Subcutaneous adipose tissue (tissue), 4 donors: ENCODE results near the gene PALLD. TPM values are rescaled to one million over a fixed set of nuclear protein-coding genes. Genes with fewer than 3 reads are reported as not detected.

Experiments used
- total RNA-seq, 4 donors: library from RNA; depleted of rRNA; stranded (reverse); fragments of >200 nt; gene quantifications; one replicate each; pipeline ENCODE4 v1.1.0, GENCODE V29; 2016
- TF ChIP-seq, protein P1 (sequence below): fragments of 450-650 bp; IDR thresholded peaks from one replicate; pipeline ENCODE4 v1.5.1; 2016; ENCODE audit warnings: low read depth, mild to moderate bottlenecking, control low read depth, antibody characterized with exemption, moderate library complexity

The PALLD gene
- total RNA-seq, 4 donors from 2014 or later = 94.1 to 118 (median 110) TPM

DNA sequence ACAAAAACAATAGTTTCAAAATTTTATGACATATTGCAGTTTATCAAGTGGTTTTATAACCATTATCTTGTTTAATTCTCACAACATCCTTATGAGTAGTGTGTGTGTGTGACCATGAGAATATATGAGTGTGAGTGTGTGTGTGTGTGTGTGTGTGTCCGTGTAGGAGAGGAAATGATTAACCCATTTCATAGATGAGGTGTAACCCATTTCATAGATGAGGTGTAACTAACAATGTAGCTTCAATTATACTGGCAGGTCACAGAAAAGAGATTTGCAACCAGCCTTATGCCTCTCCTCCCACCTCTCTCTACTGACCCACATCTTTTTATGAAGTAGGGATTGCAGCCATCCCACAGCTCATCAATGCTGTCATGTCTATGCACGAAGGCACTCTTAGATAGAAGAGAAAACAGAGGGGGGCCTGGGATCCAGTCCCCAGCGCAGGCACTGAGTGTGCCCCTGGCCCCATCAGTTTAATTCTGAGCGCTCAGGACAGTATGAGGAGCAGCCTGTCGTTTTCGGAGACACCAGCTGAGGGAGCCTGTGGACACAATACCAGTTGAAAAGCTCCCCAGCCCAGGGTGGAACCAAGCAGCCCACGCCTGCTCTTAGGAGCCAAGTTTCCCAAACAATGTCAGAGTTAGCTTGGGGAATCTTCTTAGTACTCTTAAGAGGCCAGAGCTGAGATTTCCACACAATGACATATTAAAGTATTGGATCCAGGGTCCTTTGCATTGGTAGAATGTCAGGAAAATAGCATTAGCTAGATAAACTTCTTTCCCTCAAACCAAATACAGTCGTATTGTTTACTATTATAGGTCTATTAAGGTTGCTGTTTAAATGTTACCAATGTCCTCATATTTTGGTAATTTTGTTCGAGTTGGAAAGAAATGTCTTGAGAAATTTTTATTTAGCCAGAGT lies 88.6 kb downstream of the PALLD start:
- TF ChIP-seq, protein P1, sequence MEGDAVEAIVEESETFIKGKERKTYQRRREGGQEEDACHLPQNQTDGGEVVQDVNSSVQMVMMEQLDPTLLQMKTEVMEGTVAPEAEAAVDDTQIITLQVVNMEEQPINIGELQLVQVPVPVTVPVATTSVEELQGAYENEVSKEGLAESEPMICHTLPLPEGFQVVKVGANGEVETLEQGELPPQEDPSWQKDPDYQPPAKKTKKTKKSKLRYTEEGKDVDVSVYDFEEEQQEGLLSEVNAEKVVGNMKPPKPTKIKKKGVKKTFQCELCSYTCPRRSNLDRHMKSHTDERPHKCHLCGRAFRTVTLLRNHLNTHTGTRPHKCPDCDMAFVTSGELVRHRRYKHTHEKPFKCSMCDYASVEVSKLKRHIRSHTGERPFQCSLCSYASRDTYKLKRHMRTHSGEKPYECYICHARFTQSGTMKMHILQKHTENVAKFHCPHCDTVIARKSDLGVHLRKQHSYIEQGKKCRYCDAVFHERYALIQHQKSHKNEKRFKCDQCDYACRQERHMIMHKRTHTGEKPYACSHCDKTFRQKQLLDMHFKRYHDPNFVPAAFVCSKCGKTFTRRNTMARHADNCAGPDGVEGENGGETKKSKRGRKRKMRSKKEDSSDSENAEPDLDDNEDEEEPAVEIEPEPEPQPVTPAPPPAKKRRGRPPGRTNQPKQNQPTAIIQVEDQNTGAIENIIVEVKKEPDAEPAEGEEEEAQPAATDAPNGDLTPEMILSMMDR = no peak

DNA sequence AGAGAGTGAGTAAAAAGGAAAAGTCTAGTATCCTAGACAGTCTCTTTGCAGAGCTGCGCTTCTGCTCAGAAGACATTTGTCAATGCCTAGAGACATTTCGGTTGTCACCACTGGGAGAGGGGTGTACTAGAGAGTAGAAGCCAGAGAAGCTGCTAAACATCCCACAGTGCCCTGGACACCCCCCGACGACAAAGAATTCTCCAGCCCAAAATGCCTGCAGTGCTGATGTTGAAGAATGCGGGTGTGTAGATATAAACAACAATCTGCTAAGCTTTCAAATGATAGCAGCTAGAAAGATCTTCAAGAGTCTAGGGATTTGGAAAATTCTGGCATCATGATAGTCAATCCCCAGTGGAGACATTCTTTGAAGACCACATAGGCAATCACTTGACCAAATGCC lies 90.1 kb downstream of the PALLD start:
- TF ChIP-seq, protein P1 = no peak

DNA sequence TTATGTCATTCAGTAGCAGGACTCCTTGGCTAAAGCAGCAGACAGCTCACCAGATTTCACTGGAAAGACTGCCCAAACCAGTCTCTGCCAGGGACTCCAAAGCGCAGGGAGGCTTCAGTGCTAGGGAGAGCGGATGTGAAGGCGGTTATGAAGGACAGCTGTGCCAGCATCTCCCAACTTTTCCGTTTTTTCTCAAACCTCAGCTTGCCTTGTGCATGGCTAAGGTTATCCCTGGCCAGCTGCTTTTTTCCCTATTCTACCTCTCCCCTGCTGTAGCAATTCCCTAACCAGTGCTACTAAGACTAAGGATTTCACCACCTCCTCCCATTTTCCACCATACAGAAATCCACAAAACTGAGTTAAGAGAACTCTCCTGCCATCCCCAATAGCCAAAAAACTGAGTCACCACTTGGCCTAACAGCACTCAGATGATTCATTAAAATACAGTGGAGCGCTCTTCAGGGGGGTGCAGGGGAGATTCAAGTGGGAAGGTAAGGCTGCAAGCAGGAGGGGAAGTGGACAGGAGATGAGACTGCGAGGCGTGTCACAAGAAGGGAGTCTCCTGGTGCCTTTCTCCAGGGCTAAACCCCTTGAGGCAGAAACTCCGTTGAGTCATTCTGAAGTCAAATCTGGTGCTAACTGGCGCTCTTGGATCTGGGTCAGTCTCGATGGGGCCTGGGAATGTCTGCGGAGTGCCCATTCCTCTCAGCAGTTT lies 90.7 kb downstream of the PALLD start:
- TF ChIP-seq, protein P1 = no peak

DNA sequence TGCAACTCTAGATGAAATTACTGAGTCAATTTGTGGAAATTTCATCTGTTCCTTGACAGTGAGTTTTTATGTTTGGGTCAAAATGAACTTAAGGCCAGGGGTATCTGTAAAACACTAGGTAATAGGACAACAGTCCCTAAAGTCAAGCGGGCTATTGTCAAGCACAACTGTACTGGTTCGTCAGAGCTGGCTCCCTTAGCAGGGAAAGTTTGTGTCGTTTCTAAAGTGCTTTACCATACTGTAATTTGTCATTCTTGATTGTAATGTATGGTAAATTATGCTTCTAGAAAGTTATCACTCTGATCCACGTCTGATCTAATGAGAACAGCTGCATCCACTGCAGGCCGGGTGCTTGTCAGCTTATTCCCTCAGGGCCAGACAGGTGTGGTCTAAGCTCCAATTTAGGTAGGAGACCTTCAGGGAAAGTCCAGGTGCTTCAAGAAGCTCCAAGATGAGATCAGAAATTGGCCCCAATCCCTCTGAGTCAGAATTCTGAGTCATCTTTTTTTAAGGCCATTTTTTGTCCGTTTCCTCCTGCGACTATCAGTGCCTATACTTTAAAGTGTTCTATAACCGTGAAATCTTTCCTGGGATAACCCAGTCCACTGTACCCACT lies 92.2 kb downstream of the PALLD start:
- TF ChIP-seq, protein P1 = no peak

DNA sequence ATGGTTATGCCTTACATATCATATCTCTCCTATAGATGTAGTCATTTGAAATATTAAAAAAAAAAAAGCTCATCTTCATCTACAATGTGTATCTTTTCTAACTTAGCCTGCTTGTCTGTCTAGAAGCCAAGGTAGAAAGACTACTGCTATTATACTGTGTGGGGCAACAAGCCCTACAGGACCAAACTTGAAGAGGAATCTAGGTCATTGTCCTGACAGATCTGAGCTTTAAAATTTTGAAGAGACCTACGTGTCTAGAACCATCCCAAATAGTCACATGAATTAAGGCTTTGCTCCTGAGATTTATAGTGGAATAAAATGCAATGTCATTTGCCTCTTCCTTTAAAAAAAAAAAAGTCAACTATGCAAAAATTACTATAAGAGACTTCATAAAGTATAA lies 95.8 kb downstream of the PALLD start:
- TF ChIP-seq, protein P1 = no peak

DNA sequence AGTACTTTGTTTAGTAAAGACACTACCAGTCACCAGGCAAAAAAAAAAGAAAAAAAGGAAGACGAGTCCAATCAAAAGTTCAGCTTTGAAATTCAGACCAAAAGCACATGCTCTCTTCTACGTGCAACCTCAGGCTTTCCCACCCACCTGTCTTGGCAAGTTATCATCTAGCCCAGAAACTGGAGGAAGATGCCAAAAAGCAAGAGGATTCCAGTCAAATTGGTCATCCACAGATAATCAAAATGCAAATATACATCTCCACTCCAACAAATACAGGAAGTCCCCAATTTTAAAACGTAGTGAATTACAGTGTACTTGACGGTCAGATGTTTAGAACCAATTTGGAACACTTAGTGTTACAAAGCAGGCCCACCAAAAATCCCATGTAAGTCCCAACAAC lies 96.5 kb downstream of the PALLD start:
- TF ChIP-seq, protein P1 = no peak

DNA sequence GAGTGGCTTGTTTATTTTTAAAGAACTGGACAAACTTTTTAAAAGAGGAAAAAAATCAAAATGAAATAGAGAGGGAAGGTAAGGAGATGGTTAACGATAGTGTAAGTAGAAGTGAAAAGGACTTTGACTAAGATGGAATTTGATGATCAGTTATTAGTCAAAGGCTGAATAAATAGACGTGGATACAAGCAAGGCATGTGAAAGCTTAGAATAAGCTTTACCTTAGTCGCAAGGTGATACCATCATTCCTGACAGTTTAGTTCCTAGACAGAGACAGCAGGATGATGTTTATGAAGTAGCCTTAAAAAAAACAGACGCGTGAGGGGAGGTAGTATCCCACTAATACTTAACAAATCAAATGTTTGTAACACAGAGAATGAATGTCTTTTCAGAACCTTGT lies 97.3 kb downstream of the PALLD start:
- TF ChIP-seq, protein P1 = no peak
